LoVo (cell line): Measurements from ENCODE around the gene ZNF670.
"Not testable (repeated sequence)": the region's sequence is repeated elsewhere in the genome, so short reads cannot be mapped to it uniquely, and the experiment has no call there.

Experiments used
- DNase-seq: peaks from one replicate; pipeline ENCODE4 v3.0.0-alpha.2; 2016; ENCODE audit warnings: low spot score

Gene ZNF670

GRCh38 chr1:247043406-247043805, 35.2 kb downstream of the ZNF670 start:
- DNase-seq = no peak

GRCh38 chr1:247037511-247038320, 40.9 kb downstream of the ZNF670 start:
- DNase-seq = no peak

- not testable (repeated sequence) for DNase-seq
Measured at GRCh38 chr1:247032306-247032705, 46.3 kb downstream of the ZNF670 start.
